Kidney epithelial cell (primary cell): ENCODE results near the gene KCNMA1. TPM values are rescaled to one million over a fixed set of nuclear protein-coding genes. Genes with fewer than 3 reads are reported as not detected.
"Not testable (repeated sequence)": the region's sequence is repeated elsewhere in the genome, so short reads cannot be mapped to it uniquely, and the experiment has no call there.

ENCODE experiments used
- DNase-seq: peaks from one replicate; pipeline ENCODE4 v3.0.0-alpha.2; 2010; ENCODE audit warnings: low read depth
- H3K27me3 ChIP-seq: 2 replicates; pipeline ENCODE4 v1.6.0; 2011; ENCODE audit warnings: low read length; ENCODE audit not compliant: control insufficient read depth, insufficient read depth
- H3K36me3 ChIP-seq: 2 replicates; pipeline ENCODE4 v1.5.1; 2011; ENCODE audit warnings: low read length; ENCODE audit not compliant: control insufficient read depth, insufficient read depth
- H3K4me3 ChIP-seq: 2 replicates; pipeline ENCODE4 v1.5.1; 2011; ENCODE audit warnings: low read depth, mild to moderate bottlenecking, control low read depth, low read length
- total RNA-seq: library from RNA; depleted of rRNA; stranded (reverse); fragments of >200 nt; gene quantifications from 2 replicates; pipeline ENCODE4 v1.2.3, GENCODE V29; 2015
- TF ChIP-seq, protein P1 (sequence below): IDR thresholded peaks from 2 replicates; pipeline ENCODE4 v1.5.1; 2011; ENCODE audit warnings: mild to moderate bottlenecking, moderate library complexity, low read length, control low read depth, inconsistent platforms; ENCODE audit not compliant: insufficient read depth, poor library complexity, severe bottlenecking

The KCNMA1 gene
- total RNA-seq, 1 donor from 2014 or later, result 18.9 TPM

DNA sequence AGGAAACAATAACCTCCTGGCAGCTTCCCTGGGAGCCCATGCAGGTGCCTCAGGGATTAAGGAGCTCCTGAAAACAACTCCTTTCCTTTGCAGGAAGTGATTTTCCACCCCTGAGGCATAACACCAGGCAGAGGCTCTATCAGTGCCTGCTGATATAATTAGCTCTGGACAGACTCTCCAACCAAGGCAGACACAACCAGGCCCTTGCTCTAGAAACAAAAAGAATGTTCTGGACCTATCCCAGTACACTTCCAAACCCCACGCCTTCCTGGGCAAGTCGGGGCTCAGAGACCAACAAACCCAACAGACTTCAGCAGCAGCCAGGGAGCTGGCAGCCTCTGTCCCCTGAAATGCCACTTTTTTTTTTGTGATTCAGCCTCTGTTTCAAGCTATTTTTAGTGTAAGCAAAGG, 247.1 kb downstream of the KCNMA1 start:
- no peak overlapping the region for H3K4me3 ChIP-seq
- no peaks in the 10 kb centered on the region for H3K27me3 ChIP-seq
- DNase-seq, result no peak
- no peaks in the 10 kb centered on the region for H3K36me3 ChIP-seq
- TF ChIP-seq, protein P1, sequence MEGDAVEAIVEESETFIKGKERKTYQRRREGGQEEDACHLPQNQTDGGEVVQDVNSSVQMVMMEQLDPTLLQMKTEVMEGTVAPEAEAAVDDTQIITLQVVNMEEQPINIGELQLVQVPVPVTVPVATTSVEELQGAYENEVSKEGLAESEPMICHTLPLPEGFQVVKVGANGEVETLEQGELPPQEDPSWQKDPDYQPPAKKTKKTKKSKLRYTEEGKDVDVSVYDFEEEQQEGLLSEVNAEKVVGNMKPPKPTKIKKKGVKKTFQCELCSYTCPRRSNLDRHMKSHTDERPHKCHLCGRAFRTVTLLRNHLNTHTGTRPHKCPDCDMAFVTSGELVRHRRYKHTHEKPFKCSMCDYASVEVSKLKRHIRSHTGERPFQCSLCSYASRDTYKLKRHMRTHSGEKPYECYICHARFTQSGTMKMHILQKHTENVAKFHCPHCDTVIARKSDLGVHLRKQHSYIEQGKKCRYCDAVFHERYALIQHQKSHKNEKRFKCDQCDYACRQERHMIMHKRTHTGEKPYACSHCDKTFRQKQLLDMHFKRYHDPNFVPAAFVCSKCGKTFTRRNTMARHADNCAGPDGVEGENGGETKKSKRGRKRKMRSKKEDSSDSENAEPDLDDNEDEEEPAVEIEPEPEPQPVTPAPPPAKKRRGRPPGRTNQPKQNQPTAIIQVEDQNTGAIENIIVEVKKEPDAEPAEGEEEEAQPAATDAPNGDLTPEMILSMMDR, result no peak

DNA sequence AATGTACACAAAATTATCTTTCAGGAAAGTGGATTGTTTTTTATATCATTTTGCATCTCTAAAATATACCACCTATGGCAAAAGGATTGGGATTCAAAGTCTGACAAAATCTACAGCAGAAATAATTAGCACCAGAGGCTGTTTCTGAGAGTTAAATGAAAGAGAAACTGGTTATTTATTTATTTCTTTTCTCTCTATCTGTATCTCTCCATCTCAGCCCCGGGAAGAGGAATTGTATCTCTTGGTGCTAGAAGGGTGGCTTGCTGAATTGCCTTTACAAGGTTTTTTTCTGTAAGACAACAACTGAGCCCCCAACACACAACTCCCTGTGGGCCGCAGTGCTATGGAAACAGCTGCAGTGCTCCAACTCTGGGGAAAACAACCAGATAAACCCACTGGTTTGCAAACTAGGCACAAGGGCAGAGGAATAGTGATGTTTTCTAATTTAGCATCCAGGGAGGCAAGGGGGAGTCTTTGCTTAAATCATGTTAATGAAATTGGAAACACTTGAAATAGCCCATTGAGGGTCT, 249.0 kb downstream of the KCNMA1 start:
- Histone ChIP-seq H3K27me3 (no peaks in the 10 kb centered on the region), H3K36me3 (no peaks in the 10 kb centered on the region), H3K4me3 (no peak overlapping the region)
- DNase-seq, result no peak
- TF ChIP-seq, protein P1, result no peak

DNA sequence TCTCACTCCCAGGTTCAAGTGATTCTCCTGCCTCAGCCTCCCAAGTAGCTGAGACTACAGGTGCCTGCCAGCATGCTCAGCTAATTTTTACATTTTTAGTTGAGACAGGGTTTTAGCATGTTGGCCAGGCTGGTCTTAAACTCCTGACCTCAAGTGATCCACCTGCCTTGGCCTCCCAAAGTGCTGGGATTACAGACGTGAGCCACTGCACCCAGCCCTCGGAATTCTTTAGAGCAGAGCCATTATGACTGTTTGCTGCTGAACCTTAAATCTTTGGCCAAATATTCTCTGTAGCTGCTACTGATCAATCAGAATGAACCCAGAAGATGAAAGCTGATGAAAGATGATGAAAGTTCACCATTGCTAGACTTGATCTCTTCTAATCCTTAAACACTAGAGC, 249.9 kb downstream of the KCNMA1 start:
- not testable (repeated sequence) for H3K4me3 ChIP-seq, H3K36me3 ChIP-seq, H3K27me3 ChIP-seq, DNase-seq

DNA sequence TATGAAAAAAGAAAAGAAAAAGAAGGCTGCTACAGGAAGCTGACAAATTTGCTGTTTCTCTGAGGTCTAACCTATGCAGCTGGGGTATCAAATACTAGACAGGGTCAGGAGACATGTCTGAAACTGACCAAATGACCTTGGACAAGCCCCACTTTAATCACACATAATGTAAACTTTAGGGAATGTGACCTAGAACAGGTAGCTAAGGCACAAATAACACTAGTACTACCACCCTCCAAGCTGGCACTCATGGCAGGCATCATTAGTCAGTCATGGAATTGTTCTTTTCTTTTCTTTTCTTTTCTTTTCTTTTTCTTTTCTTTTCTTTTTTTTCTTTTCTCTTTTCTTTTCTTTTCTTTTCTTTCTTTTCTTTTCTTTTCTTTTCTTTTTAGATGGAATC, 250.4 kb downstream of the KCNMA1 start:
- TF ChIP-seq, protein P1, result no peak
- Histone ChIP-seq H3K27me3 (no peaks in the 10 kb centered on the region), H3K36me3 (no peaks in the 10 kb centered on the region), H3K4me3 (no peak overlapping the region)
- DNase-seq, result no peak

DNA sequence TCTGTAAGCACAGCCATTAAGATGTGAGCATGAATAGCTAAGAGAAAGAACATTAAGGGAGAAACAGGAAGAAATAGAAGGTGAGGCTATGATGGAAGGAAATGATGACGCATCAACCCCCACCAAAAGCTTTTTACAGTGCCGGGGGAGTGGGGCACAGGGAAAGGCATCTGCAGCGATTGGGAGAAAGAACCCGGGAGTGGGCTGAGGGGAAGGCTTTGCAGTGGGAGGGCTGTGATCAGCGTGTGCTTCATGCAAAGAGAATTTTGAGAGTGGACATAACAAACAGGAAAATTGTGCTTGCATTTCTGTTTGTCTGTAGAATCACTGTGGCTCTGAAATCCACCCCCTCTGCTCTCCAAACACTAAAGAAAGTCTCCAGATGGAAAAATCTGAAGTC, 250.8 kb downstream of the KCNMA1 start:
- Histone ChIP-seq H3K27me3 (no peaks in the 10 kb centered on the region), H3K4me3 (no peak overlapping the region), H3K36me3 (no peaks in the 10 kb centered on the region)
- TF ChIP-seq, protein P1, result no peak
- DNase-seq, result no peak

DNA sequence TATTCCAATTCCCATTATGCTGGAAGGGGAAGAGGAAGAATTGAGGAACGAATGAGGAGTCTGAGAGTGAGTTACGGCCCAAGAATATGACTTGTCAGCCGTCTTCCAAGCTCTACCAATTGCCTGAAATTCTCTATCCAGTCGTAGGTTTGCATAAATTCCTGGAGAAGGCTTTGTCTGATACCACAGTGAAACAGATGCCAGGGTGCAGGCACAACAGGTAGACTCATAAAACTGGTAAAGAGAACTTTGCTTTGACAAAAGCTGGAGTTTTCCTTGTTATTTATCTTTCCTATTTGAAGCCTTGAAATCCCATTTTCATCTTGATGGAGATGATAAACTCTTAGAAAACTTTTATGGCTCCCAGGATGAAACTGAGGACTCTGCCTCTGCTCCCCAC, 251.2 kb downstream of the KCNMA1 start:
- H3K4me3 ChIP-seq, result no peak overlapping the region
- DNase-seq, result no peak
- TF ChIP-seq, protein P1, result no peak

DNA sequence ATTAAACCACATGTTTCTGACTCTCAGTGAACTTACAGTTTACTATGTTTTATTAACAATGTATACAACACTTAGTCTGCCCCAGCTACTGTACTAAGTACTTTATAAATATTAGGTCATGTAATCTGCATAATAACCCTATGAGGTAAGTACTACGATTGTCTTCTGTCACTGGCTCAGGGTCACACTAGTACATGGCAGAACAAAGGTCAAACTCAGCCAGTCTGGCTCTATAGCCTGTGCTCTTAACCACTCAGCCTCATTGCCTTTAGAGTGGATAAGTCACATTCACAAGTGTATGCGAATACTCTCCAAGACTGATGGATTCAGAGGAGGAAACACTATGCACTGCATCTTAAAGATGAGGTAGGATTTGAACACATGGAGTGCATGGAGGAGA, 252.3 kb downstream of the KCNMA1 start:
- TF ChIP-seq, protein P1, result no peak
- Histone ChIP-seq H3K4me3 (no peak overlapping the region), H3K27me3 (no peaks in the 10 kb centered on the region), H3K36me3 (no peaks in the 10 kb centered on the region)
- DNase-seq, result no peak

More for the DNA sequence above, 251.2 kb downstream of the KCNMA1 start:
- no peaks in the 10 kb centered on the region for H3K36me3 ChIP-seq
- no peaks in the 10 kb centered on the region for H3K27me3 ChIP-seq
